B cell (primary cell): ENCODE results near the gene PIGA. TPM values are rescaled to one million over a fixed set of nuclear protein-coding genes. Genes with fewer than 3 reads are reported as not detected.

Source experiments
- ATAC-seq: fragments of 200-7000 bp; cut with Tn5 transposase; one replicate; pipeline ENCODE4 v1.10.0; 2021; ENCODE audit warnings: low read depth, mild to moderate bottlenecking, moderate number of reproducible peaks, moderate library complexity
- CTCF ChIA-PET: fragments of 350-600 bp; sonication (Branson Sonifier 250); formaldehyde crosslinking; loops from one replicate; lab custom pipeline; 2021; ENCODE audit warnings: antibody characterized with exemption, inconsistent platforms; lab: Charles Lee
- POLR2A ChIA-PET: fragments of 350-600 bp; sonication (Branson Sonifier 250); formaldehyde crosslinking; loops from one replicate; lab custom pipeline; 2021; ENCODE audit warnings: antibody characterized with exemption; lab: Charles Lee
- DNase-seq: peaks from one replicate; pipeline ENCODE4 v3.0.0; 2013
- H2AFZ ChIP-seq: 2 replicates; pipeline ENCODE4 v1.6.1; 2012; ENCODE audit warnings: mild to moderate bottlenecking, low read depth, low read length; ENCODE audit not compliant: insufficient read depth, poor library complexity, severe bottlenecking
- H3K27ac ChIP-seq, 2 donors: 1 replicate in 1 of 2; 2 replicates in 1 of 2; pipeline ENCODE4 v1.5.1; 2012 to 2013; ENCODE audit warnings: low read length in 2 of 2, mild to moderate bottlenecking in 2 of 2, moderate library complexity in 1 of 2
- H3K27me3 ChIP-seq, 4 experiments: fragments of 200-600 bp in 1 of 4; sonication (generic) in 1 of 4; replicated peaks in 1 of 4; 1 replicate in 2 of 4; 2 replicates in 2 of 4; pipeline versions ENCODE4 v1.6.1 to v1.7.0; 2013 to 2016; ENCODE audit warnings: low read length in 3 of 4, mild to moderate bottlenecking in 2 of 4, mixed read lengths in 1 of 4, moderate library complexity in 1 of 4; ENCODE audit not compliant: insufficient read depth in 4 of 4, control insufficient read depth in 3 of 4; ENCODE audit errors: control extremely low read depth in 1 of 4
- H3K36me3 ChIP-seq, 2 experiments: replicated peaks in 1 of 2; 1 replicate in 1 of 2; 2 replicates in 1 of 2; pipeline versions ENCODE4 v1.6.1 to v1.7.1; 2013; ENCODE audit warnings: low read length in 1 of 2; ENCODE audit not compliant: insufficient read depth in 2 of 2, control insufficient read depth in 1 of 2; ENCODE audit errors: control extremely low read depth in 1 of 2, extremely low read depth in 1 of 2
- H3K4me1 ChIP-seq, 2 donors: fragments of 200-600 bp in 1 of 2; sonication (generic) in 1 of 2; 1 replicate in 1 of 2; 2 replicates in 1 of 2; pipeline versions ENCODE4 v1.5.1 to v1.6.1; 2013 to 2017; ENCODE audit warnings: low read length in 2 of 2; ENCODE audit not compliant: control insufficient read depth in 2 of 2, insufficient read depth in 2 of 2
- H3K4me2 ChIP-seq: replicated peaks from 2 replicates; pipeline ENCODE3; 2012; ENCODE audit warnings: mild to moderate bottlenecking, low read depth, low read length; ENCODE audit not compliant: poor library complexity, severe bottlenecking
- H3K4me3 ChIP-seq, 5 experiments: fragments of 200-600 bp in 1 of 5; sonication (generic) in 1 of 5; 1 replicate in 3 of 5; 2 replicates in 2 of 5; pipeline versions ENCODE4 v1.5.1 to v1.7.0; 2011 to 2016; ENCODE audit warnings: low read length in 4 of 5, mild to moderate bottlenecking in 4 of 5, low read depth in 2 of 5, control low read depth in 1 of 5, moderate library complexity in 1 of 5; ENCODE audit not compliant: insufficient read depth in 1 of 5; ENCODE audit errors: control extremely low read depth in 1 of 5, extremely low read depth in 1 of 5
- H3K79me2 ChIP-seq: fragments of 200-600 bp; sonication (generic); one replicate; pipeline ENCODE4 v1.6.0; 2016; ENCODE audit warnings: low read length; ENCODE audit not compliant: control insufficient read depth, insufficient read depth
- H3K9ac ChIP-seq: fragments of 200-600 bp; sonication (generic); 2 replicates; pipeline ENCODE4 v1.6.1; 2017; ENCODE audit warnings: mild to moderate bottlenecking, low read length, moderate library complexity
- H3K9me3 ChIP-seq, 3 donors: one replicate each; pipeline versions ENCODE4 v1.6.1 to v1.7.1; 2013; ENCODE audit warnings: low read length in 2 of 3; ENCODE audit not compliant: control insufficient read depth in 2 of 3, insufficient read depth in 1 of 3; ENCODE audit errors: control extremely low read depth in 1 of 3
- H4K20me1 ChIP-seq: 2 replicates; pipeline ENCODE4 v1.6.0; 2012; ENCODE audit warnings: mild to moderate bottlenecking, low read length; ENCODE audit not compliant: insufficient read depth, control insufficient read depth, poor library complexity, severe bottlenecking
- H3K27ac Mint-ChIP-seq: one replicate; pipeline ENCODE4 v1.8.0; 2021; ENCODE audit warnings: mixed read lengths
- H3K27me3 Mint-ChIP-seq: one replicate; pipeline ENCODE4 v1.8.0; 2021; ENCODE audit warnings: mixed read lengths
- H3K4me1 Mint-ChIP-seq: one replicate; pipeline ENCODE4 v1.8.0; 2021; ENCODE audit warnings: mixed read lengths
- H3K4me3 Mint-ChIP-seq: one replicate; pipeline ENCODE4 v1.8.0; 2021; ENCODE audit warnings: mixed read lengths
- H3K9me3 Mint-ChIP-seq: one replicate; pipeline ENCODE4 v1.8.0; 2022; ENCODE audit warnings: mixed read lengths; ENCODE audit not compliant: insufficient read depth
- EZH2 ChIP-seq: IDR thresholded peaks from 2 replicates; pipeline ENCODE4 v1.6.1; 2012; ENCODE audit warnings: borderline replicate concordance, low read depth, mild to moderate bottlenecking, moderate library complexity, low read length; ENCODE audit not compliant: insufficient read depth, poor library complexity, severe bottlenecking
- WGBS: methylation state at CpG from one replicate; pipeline ENCODE4 v1.1.5; 2013; ENCODE audit warnings: missing lambda C conversion rate; ENCODE audit not compliant: insufficient coverage; 5-methylcytosine and 5-hydroxymethylcytosine counted together
- intact Hi-C: fragments of 100-400 bp; cut with micrococcal nuclease; formaldehyde crosslinking; loops from one replicate; pipeline ENCODE4 v1.10.0; 2022
- polyA plus RNA-seq: library from polyadenylated mRNA; depleted of rRNA; stranded (reverse); fragments of >200 nt; gene quantifications from 2 replicates; pipeline ENCODE4 v1.2.3, GENCODE V29; 2012
- total RNA-seq, 2 donors: library from RNA; stranded (reverse); fragments of 120-200 nt in 1 of 2; gene quantifications; 1 replicate in 1 of 2; 2 replicates in 1 of 2; pipeline versions ENCODE4 v1.2.3 to v1.2.4, GENCODE V29; 2013 to 2022
- TF ChIP-seq, protein P1 (sequence below): fragments of 200-600 bp; IDR thresholded peaks from one replicate; pipeline ENCODE4 v1.8.0; 2022; ENCODE audit warnings: antibody characterized with exemption, mild to moderate bottlenecking

Gene PIGA
- total and polyA plus RNA-seq, 2 donors (not counting 1 experiment from before 2014, with no cell fraction given): 13.0 to 25.7 TPM

DNA sequence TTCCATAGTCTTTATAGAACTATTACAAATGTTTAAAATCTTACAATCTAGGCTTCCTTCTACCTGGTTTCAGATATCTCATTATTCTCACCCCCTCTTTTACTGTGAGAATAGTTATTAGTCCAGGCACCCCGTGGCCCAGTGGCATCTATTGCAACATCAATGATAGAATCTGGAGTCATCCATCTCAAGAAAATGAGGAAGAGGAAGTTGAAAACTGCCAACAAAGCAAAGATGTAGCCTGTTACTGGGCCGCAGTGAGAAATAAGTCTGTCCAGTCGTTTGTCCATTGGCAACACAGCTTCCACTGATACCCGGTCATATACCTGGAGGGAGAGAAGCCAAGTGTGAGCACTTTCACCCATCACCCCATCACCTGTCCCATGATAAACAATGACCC lies 13.9 kb downstream of the PIGA start:
- CTCF ChIA-PET: no interaction called here
- no peak for DNase-seq
- no CpG with 5 or more reads among the region's 4 CpGs for WGBS
- TF ChIP-seq, protein P1, sequence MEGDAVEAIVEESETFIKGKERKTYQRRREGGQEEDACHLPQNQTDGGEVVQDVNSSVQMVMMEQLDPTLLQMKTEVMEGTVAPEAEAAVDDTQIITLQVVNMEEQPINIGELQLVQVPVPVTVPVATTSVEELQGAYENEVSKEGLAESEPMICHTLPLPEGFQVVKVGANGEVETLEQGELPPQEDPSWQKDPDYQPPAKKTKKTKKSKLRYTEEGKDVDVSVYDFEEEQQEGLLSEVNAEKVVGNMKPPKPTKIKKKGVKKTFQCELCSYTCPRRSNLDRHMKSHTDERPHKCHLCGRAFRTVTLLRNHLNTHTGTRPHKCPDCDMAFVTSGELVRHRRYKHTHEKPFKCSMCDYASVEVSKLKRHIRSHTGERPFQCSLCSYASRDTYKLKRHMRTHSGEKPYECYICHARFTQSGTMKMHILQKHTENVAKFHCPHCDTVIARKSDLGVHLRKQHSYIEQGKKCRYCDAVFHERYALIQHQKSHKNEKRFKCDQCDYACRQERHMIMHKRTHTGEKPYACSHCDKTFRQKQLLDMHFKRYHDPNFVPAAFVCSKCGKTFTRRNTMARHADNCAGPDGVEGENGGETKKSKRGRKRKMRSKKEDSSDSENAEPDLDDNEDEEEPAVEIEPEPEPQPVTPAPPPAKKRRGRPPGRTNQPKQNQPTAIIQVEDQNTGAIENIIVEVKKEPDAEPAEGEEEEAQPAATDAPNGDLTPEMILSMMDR: no peak
- TF ChIP-seq EZH2: no peak
- intact Hi-C loops: no loop called here
- no peak overlapping the region for H3K27ac Mint-ChIP-seq
- Histone ChIP-seq H3K9ac (no peak overlapping the region), H3K79me2 (no peaks in the 10 kb centered on the region), H3K27ac (no peak overlapping the region), H3K36me3 (peaks cover 4 to 17% of the 10 kb centered on the region in 2 experiments), H2AFZ (no peak overlapping the region), H3K27me3 (no peaks in the 10 kb centered on the region), H3K9me3 (no peaks in the 10 kb centered on the region), H3K4me3 (no peak overlapping the region), H3K4me1 (no peaks in the 10 kb centered on the region), H4K20me1 (no peaks in the 10 kb centered on the region), H3K4me2 (no peak overlapping the region)
- H3K9me3 Mint-ChIP-seq: no peaks in the 10 kb centered on the region
- no peaks in the 10 kb centered on the region for H3K4me1 Mint-ChIP-seq
- ATAC-seq: no peak
- no peak overlapping the region for H3K4me3 Mint-ChIP-seq
- POLR2A ChIA-PET: no interaction called here
- H3K27me3 Mint-ChIP-seq: no peaks in the 10 kb centered on the region

DNA sequence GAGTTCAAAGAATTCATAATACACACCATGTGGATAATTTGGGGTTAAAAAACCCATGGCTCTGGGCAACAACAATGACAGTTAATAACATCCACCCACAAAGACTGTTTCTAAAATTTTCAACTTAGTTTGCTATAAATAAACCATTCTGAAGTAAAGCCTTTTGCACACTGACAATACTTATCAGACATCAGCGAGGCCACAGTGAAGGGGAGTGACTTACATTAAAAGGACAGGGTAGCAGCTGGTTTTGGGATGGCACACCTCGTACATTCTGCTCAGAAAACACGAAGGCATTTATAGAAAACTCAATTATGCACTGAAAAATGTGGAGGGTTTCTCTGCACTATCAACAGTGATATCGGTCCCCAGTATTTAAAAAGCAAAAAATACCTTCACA lies 15.0 kb downstream of the PIGA start:
- no peaks in the 10 kb centered on the region for H3K4me1 ChIP-seq
- no CpG with 5 or more reads among the region's 4 CpGs for WGBS
- Mint-ChIP-seq H3K27me3 (no peaks in the 10 kb centered on the region), H3K4me3 (no peak overlapping the region), H3K9me3 (no peaks in the 10 kb centered on the region), H3K4me1 (no peaks in the 10 kb centered on the region), H3K27ac (no peak overlapping the region)
- ATAC-seq (no peak), DNase-seq (no peak)
- H3K79me2 ChIP-seq: no peaks in the 10 kb centered on the region
- intact Hi-C loops: no loop called here
- H3K4me3 ChIP-seq: no peak overlapping the region
- no peaks in the 10 kb centered on the region for H4K20me1 ChIP-seq
- POLR2A ChIA-PET: no interaction called here
- H3K9ac ChIP-seq: no peak overlapping the region
- H3K27me3 ChIP-seq: no peaks in the 10 kb centered on the region
- no peaks in the 10 kb centered on the region for H3K9me3 ChIP-seq
- H3K4me2 ChIP-seq: no peak overlapping the region
- H3K36me3 ChIP-seq: peaks cover 4 to 17% of the 10 kb centered on the region in 2 experiments
- TF ChIP-seq EZH2: no peak
- TF ChIP-seq, protein P1: no peak
- CTCF ChIA-PET: no interaction called here
- no peak overlapping the region for H2AFZ ChIP-seq
- no peak overlapping the region for H3K27ac ChIP-seq
